Activated CD8-positive, alpha-beta memory T cell treated with anti-CD3 and anti-CD28 coated beads, Interleukin-2, amount 50 U/mL, for 1 hour (primary cell): ENCODE data around the gene FRMD7.
A peak's percentile ranks its signal among the peaks of the same experiment; 100 is the strongest.
"Not testable (repeated sequence)": the region's sequence is repeated elsewhere in the genome, so short reads cannot be mapped to it uniquely, and the experiment has no call there.

Experiments used
- DNase-seq: peaks from one replicate; pipeline ENCODE4 v3.0.0-alpha.2; 2020; ENCODE audit errors: extremely low read depth

The FRMD7 gene

GRCh38 chrX:132093239-132093860 lies 34.5 kb downstream of the FRMD7 start:
- no peak for DNase-seq

- DNase-seq = peak; percentile 1
Observed at GRCh38 chrX:132092439-132093065, 35.3 kb downstream of the FRMD7 start.

GRCh38 chrX:132090403-132091159 lies 37.2 kb downstream of the FRMD7 start:
- DNase-seq = no peak

GRCh38 chrX:132088864-132089263 lies 39.0 kb downstream of the FRMD7 start:
- DNase-seq = no peak

- no peak for DNase-seq
Observed at GRCh38 chrX:132086672-132087071, 41.1 kb downstream of the FRMD7 start.

- no peak for DNase-seq
Observed at GRCh38 chrX:132085786-132086185, 42.0 kb downstream of the FRMD7 start.

GRCh38 chrX:132077912-132078311 lies 49.9 kb downstream of the FRMD7 start:
- no peak for DNase-seq

- DNase-seq = no peak
Observed at GRCh38 chrX:132077414-132077813, 50.4 kb downstream of the FRMD7 start.

GRCh38 chrX:132071254-132071653 lies 56.6 kb downstream of the FRMD7 start:
- DNase-seq = no peak

GRCh38 chrX:132068405-132068804 lies 59.4 kb downstream of the FRMD7 start:
- no peak for DNase-seq

GRCh38 chrX:132063862-132064261 lies 64.0 kb downstream of the FRMD7 start:
- no peak for DNase-seq

GRCh38 chrX:132063334-132063733 lies 64.5 kb downstream of the FRMD7 start:
- no peak for DNase-seq

- no peak for DNase-seq
Observed at GRCh38 chrX:132059973-132060540, 67.8 kb downstream of the FRMD7 start.

- DNase-seq = no peak
Observed at GRCh38 chrX:132058975-132059374, 68.8 kb downstream of the FRMD7 start.

- DNase-seq = no peak
Observed at GRCh38 chrX:132058050-132058449, 69.8 kb downstream of the FRMD7 start.

- DNase-seq = not testable (repeated sequence)
Observed at GRCh38 chrX:132051778-132052177, 76.0 kb downstream of the FRMD7 start.

GRCh38 chrX:132046533-132046932 lies 81.3 kb downstream of the FRMD7 start:
- no peak for DNase-seq

GRCh38 chrX:132045456-132045855 lies 82.4 kb downstream of the FRMD7 start:
- no peak for DNase-seq

GRCh38 chrX:132044953-132045352 lies 82.9 kb downstream of the FRMD7 start:
- no peak for DNase-seq

GRCh38 chrX:132043977-132044376 lies 83.8 kb downstream of the FRMD7 start:
- no peak for DNase-seq

GRCh38 chrX:132041015-132041414 lies 86.8 kb downstream of the FRMD7 start:
- no peak for DNase-seq

GRCh38 chrX:132040066-132040465 lies 87.8 kb downstream of the FRMD7 start:
- DNase-seq = no peak
